ENCODE measurements around the gene TAF6.

TAF6 gene

DNA sequence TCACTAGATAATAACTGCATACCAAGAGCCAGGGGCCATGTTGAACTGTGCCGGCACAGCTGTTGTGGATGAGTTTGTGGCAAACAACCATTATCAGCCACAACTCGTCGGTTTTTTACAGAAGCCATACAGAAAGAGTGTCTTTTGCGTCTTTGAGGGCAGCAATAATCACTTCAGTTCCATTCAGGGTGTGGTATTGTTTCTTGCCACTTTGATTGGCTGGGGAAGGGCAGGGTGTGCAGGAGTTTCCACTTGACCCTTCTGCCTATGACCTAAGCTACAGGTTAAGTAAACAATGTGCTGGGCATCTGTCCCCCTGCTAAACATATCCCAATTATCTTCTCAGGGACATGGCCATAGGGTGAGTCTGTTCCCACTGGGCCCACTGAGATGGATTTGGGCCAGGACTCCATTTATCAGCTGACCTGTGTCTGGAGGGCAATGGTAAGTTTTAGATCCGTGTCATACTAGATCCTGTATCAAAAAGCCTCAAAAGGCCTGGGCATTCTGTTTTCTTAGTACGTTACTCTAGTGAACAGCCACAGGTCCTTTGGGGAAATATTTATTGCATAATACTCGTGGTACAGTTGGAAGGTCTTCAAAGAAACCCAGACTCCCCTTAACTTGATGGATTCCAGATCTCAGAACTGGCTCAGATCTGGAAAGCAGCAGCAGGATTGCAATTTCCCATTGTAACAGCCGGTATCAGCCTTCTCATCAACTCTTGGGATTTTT lies 53.5 kb downstream of the TAF6 start:
- DNase-seq = no peak

GRCh38 chr7:100064162-100064561 lies 55.0 kb downstream of the TAF6 start:
- DNase-seq = no peak

- no peak for DNase-seq
Observed at GRCh38 chr7:100063376-100063775, 55.8 kb downstream of the TAF6 start.

DNA sequence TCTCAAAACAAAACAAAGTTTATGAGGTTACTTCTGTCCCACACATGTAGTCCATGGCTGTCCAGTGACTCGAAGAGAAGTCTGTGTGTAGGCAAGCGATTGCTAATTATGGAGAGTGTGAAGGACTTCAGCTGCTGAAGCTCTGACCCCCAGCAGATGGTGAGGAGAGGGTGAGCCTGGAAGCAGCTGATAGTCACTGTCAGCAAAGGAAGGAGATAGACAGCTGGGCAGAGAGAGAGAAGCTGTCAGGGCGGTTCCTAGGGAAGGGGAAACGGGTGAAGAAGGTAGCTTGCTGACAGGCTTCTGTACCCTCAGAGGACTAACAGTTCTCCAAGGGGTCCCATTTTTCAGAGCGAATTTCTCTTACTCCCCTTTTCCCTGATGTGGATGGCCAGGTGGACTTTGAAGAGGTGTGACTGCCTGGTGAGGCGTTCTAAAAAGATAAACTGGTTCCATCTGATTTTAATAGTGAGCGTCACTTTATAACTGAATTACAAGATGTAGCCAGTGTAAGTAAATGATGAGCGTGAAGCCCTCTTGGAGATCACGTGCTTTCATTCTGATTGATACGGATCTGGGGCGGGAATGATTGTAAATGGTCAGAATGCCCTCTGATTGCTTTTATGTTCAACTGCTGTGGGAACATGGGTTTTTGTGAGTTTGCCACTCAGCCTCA lies 57.5 kb downstream of the TAF6 start:
- no peak for DNase-seq

GRCh38 chr7:100059251-100059739 lies 59.9 kb downstream of the TAF6 start:
- no peak for DNase-seq

Measured in T1000 (cell line).